Osteoblast (primary cell): ENCODE results near the gene P3H2. TPM values are rescaled to one million over a fixed set of nuclear protein-coding genes. Genes with fewer than 3 reads are reported as not detected.
A peak's percentile ranks its signal among the peaks of the same experiment; 100 is the strongest.

Experiments
- DNase-seq: peaks from one replicate; pipeline ENCODE4 v3.0.0; 2011; ENCODE audit warnings: low spot score, mixed read lengths; ENCODE audit not compliant: insufficient read length; ENCODE audit errors: missing footprints
- H2AFZ ChIP-seq: 2 replicates; pipeline ENCODE4 v1.6.0; 2011; ENCODE audit warnings: mild to moderate bottlenecking, low read length
- H3K27ac ChIP-seq: 2 replicates; pipeline ENCODE4 v1.5.1; 2011; ENCODE audit warnings: mild to moderate bottlenecking, low read depth, low read length, moderate library complexity
- H3K27me3 ChIP-seq: 2 replicates; pipeline ENCODE4 v1.6.0; 2012; ENCODE audit warnings: mild to moderate bottlenecking, control low read depth, inconsistent platforms, low read length, moderate library complexity; ENCODE audit not compliant: insufficient read depth
- H3K36me3 ChIP-seq: 2 replicates; pipeline ENCODE4 v1.5.1; 2011; ENCODE audit warnings: mild to moderate bottlenecking, low read length, control low read depth, moderate library complexity; ENCODE audit not compliant: insufficient read depth
- H3K4me1 ChIP-seq: 2 replicates; pipeline ENCODE4 v1.5.1; 2011; ENCODE audit warnings: mild to moderate bottlenecking, low read length, control low read depth, moderate library complexity; ENCODE audit not compliant: insufficient read depth
- H3K4me2 ChIP-seq: 2 replicates; pipeline ENCODE4 v1.6.0; 2011; ENCODE audit warnings: mild to moderate bottlenecking, low read length; ENCODE audit not compliant: insufficient read depth
- H3K4me3 ChIP-seq: fragments of 200-600 bp; sonication (generic); 3 replicates; pipeline ENCODE4 v1.5.1; 2012; ENCODE audit warnings: mild to moderate bottlenecking, low read length, inconsistent platforms; ENCODE audit not compliant: insufficient read depth
- H3K79me2 ChIP-seq: 2 replicates; pipeline ENCODE4 v1.6.0; 2012; ENCODE audit warnings: mild to moderate bottlenecking, low read length, control low read depth, inconsistent platforms; ENCODE audit not compliant: insufficient read depth
- H3K9me3 ChIP-seq: 2 replicates; pipeline ENCODE4 v1.5.1; 2011; ENCODE audit warnings: low read depth, low read length, control low read depth
- H4K20me1 ChIP-seq: 2 replicates; pipeline ENCODE4 v1.6.0; 2012; ENCODE audit warnings: mild to moderate bottlenecking, low read length, control low read depth; ENCODE audit not compliant: insufficient read depth
- total RNA-seq: library from RNA; depleted of rRNA; stranded (reverse); fragments of >200 nt; gene quantifications from 2 replicates; pipeline ENCODE4 v1.2.3, GENCODE V29; 2012
- TF ChIP-seq, protein P1 (sequence below): IDR thresholded peaks from 2 replicates; pipeline ENCODE4 v1.5.1; 2011; ENCODE audit warnings: mild to moderate bottlenecking, low read depth, low read length, moderate library complexity; ENCODE audit errors: extremely low read depth

Gene P3H2
- total RNA-seq, 1 donor = 13.4 TPM

DNA sequence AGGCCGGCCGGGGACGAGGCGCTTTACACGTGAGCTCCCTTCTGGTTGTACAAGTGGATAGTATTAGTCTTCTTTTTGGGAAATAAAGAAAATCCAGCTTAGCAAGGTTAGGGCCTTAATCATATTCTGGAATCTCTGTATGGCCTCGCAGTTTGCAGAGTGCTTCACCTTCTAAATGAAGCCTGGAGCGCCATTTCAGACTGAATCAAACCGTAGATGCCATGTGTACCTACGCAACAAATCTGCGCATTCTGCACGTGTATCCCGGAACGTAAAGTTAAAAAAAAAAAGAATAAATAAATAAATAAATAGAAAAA, 322 bp upstream of the P3H2 start:
- Histone ChIP-seq H3K4me3 (peak overlapping the region; percentile 85), H3K27ac (peak overlapping the region; percentile 73), H3K27me3 (no peaks in the 10 kb centered on the region), H2AFZ (peak overlapping the region; percentile 85), H4K20me1 (peaks cover 4% of the 10 kb centered on the region), H3K79me2 (peaks cover 16% of the 10 kb centered on the region), H3K9me3 (no peaks in the 10 kb centered on the region), H3K4me1 (peaks cover 36% of the 10 kb centered on the region), H3K4me2 (peak overlapping the region; percentile 86), H3K36me3 (no peaks in the 10 kb centered on the region)
- TF ChIP-seq, protein P1, sequence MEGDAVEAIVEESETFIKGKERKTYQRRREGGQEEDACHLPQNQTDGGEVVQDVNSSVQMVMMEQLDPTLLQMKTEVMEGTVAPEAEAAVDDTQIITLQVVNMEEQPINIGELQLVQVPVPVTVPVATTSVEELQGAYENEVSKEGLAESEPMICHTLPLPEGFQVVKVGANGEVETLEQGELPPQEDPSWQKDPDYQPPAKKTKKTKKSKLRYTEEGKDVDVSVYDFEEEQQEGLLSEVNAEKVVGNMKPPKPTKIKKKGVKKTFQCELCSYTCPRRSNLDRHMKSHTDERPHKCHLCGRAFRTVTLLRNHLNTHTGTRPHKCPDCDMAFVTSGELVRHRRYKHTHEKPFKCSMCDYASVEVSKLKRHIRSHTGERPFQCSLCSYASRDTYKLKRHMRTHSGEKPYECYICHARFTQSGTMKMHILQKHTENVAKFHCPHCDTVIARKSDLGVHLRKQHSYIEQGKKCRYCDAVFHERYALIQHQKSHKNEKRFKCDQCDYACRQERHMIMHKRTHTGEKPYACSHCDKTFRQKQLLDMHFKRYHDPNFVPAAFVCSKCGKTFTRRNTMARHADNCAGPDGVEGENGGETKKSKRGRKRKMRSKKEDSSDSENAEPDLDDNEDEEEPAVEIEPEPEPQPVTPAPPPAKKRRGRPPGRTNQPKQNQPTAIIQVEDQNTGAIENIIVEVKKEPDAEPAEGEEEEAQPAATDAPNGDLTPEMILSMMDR = no peak
- DNase-seq = no peak

DNA sequence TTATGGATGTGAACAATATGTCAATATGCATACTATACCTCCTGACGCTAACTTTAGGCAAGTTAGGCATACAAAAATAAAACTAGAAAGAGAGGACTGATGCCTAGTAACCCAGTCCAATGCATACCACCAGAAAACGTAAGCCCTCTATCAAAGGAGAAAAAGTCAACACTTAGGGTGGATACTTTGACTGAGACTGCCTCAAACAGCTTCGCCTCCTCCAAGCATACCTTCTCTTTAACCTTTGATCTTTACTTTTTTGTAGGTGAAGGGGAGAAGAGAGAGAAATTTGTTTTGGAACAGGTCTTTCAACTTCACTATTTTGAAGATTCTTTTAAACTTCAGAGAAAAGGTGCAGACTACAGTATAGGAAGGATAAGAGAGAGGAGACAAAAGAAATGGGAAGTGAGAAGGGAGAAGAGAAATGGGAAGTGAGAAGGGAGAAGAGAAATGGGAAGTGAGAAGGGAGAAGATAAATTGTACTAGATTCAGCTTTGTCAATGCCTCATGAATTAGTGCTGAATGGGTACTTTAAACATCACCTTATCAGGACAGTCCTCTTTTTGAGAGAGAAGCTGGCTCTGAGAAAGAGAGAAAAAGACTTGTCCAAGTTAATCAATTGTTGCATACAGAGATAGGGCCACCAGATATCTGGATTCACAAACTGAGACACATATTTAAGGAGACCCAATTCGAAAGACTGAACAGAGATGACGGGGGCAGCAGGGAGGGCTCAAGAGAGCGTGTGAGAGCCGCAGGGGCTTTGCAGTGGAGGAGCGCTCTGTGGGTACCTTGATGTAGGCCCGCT, 1.0 kb downstream of the P3H2 start:
- peaks cover 16% of the 10 kb centered on the region for H3K79me2 ChIP-seq
- H3K4me3 ChIP-seq = peak overlapping the region; percentile 85
- H3K36me3 ChIP-seq = no peaks in the 10 kb centered on the region
- H3K4me1 ChIP-seq = peaks cover 36% of the 10 kb centered on the region
- H3K27me3 ChIP-seq = no peaks in the 10 kb centered on the region
- DNase-seq = peak; percentile 64
- peaks cover 4% of the 10 kb centered on the region for H4K20me1 ChIP-seq
- TF ChIP-seq, protein P1 = no peak
- peak overlapping the region; percentile 47 for H3K27ac ChIP-seq
- peak overlapping the region; percentile 86 for H3K4me2 ChIP-seq
- H3K9me3 ChIP-seq = no peaks in the 10 kb centered on the region
- peak overlapping the region; percentile 73 for H2AFZ ChIP-seq

DNA sequence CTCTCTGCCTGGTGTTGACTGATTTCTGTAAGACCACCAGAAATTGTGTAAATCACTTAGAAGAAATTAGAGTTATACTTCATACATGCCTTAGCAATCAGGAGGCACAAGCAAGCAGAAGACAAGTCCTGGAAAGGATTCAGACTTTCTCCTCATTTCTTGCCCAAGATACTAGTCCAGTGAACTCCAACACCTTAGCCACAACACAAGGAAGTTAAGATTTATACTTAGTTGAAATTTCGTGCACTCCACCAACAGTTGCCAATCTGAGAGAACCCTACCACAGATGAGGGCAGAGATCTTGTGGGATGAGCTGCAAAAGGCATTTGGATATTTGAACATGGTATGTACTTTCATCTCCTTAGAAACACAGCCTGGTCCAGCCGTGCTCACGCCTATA, 2.3 kb downstream of the P3H2 start:
- Histone ChIP-seq H3K9me3 (no peaks in the 10 kb centered on the region), H3K27ac (no peak overlapping the region), H4K20me1 (peaks cover 4% of the 10 kb centered on the region), H2AFZ (no peak overlapping the region), H3K27me3 (no peaks in the 10 kb centered on the region), H3K4me1 (peaks cover 36% of the 10 kb centered on the region), H3K79me2 (peaks cover 16% of the 10 kb centered on the region), H3K4me3 (peak overlapping the region; percentile 38), H3K4me2 (peak overlapping the region; percentile 50), H3K36me3 (no peaks in the 10 kb centered on the region)
- DNase-seq = no peak
- TF ChIP-seq, protein P1 = no peak

DNA sequence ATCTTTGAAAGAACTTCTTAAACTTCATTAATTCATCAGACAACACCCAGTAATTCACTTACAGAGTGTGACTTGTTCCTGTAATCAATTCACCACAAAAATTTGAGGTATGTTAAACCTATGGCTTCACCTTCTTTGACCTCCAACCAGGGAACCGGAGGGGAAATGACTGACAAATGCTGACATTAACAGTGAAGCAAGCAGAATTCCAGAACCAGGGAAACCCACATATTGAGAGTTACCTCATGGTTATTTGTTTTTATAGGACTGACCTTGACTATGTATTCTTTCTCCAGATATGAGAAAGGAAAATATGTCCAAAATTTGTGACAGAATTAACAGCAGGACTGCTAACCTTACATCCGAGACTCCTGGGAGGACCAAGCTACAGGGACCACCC, 2.7 kb downstream of the P3H2 start:
- Histone ChIP-seq H3K4me3 (peak overlapping the region; percentile 38), H3K9me3 (no peaks in the 10 kb centered on the region), H3K4me2 (peak overlapping the region; percentile 50), H3K36me3 (no peaks in the 10 kb centered on the region), H2AFZ (no peak overlapping the region), H3K4me1 (peaks cover 36% of the 10 kb centered on the region), H3K27me3 (no peaks in the 10 kb centered on the region), H3K79me2 (peaks cover 16% of the 10 kb centered on the region), H4K20me1 (peaks cover 4% of the 10 kb centered on the region), H3K27ac (no peak overlapping the region)
- TF ChIP-seq, protein P1 = no peak
- DNase-seq = no peak
